Skin epidermis (tissue), 12 donors: ENCODE measurements around the gene RC3H2.
"Not testable (repeated sequence)": the region's sequence is repeated elsewhere in the genome, so short reads cannot be mapped to it uniquely, and the experiment has no call there.

Source experiments
- H3K27ac ChIP-seq, 21 experiments: fragments of 200-600 bp; sonication (generic) in 11 of 21; one replicate each; pipeline ENCODE4 v1.5.0; 2020; ENCODE audit warnings: mild to moderate bottlenecking in 3 of 21, inconsistent platforms in 2 of 21, moderate library complexity in 2 of 21
- H3K4me3 ChIP-seq, 7 experiments: fragments of 200-600 bp; sonication (generic) in 2 of 7; one replicate each; pipeline ENCODE4 v1.5.0; 2020; ENCODE audit warnings: inconsistent platforms in 2 of 7, mild to moderate bottlenecking in 2 of 7, moderate library complexity in 1 of 7

The RC3H2 gene

DNA sequence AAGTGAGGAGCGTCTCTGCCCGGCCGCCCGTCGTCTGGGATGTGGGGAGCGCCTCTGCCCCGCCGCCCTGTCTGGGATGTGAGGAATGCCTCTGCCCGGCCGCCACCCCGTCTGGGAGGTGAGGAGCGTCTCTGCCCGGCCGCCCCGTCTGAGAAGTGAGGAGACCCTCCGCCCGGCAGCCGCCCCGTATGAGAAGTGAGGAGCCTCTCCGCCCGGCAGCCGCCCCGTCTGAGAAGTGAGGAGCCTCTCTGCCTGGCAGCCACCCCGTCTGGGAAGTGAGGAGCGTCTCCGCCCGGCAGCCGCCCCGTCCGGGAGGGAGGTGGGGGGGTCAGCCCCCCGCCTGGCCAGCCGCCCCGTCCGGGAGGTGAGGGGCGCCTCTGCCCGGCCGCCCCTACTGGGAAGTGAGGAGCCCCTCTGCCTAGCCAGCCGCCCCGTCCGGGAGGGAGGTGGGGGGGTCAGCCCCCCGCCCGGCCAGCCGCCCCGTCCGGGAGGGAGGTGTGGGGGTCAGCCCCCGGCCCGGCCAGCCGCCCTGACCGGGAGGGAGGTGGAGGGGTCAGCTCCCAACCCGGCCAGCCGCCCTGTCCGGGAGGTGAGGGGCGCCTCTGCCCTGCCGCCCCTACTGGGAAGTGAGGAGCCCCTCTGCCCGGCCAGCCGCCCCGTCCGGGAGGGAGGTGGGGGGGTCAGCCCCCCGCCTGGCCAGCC, 52.9 kb downstream of the RC3H2 start:
- not testable (repeated sequence) for H3K4me3 ChIP-seq, H3K27ac ChIP-seq

DNA sequence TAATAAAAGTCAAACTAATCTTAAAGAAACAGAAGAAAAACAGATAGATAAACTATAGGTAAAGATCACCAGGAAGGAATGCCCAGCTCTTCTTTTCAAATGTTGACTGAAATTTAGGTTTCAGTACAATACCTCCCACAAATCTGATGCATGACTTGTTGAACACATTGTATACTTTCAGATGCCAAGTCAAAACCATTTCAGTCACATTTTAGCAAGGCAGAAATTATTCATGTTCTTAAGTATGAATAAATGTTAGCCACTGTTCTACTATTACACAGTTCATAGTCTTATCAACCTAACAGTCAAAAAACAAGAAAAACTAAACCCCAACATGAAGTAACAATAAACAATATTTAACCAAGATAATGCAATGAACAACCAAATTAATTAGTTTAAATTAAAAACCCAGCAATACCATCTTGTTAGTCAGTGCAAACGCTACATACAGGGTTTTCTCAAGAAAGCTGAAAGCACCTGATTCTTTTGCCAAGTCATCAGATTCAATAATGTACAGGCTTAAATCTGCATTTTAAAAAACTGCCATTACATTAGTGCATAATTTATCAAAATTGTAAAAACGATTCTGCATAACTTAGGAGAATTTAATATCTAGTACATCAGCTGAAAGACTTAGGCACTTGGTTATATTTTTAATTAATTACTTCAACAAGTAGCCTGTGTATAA, 56.8 kb downstream of the RC3H2 start:
- no peak overlapping the region for H3K27ac ChIP-seq
- no peak overlapping the region for H3K4me3 ChIP-seq

DNA sequence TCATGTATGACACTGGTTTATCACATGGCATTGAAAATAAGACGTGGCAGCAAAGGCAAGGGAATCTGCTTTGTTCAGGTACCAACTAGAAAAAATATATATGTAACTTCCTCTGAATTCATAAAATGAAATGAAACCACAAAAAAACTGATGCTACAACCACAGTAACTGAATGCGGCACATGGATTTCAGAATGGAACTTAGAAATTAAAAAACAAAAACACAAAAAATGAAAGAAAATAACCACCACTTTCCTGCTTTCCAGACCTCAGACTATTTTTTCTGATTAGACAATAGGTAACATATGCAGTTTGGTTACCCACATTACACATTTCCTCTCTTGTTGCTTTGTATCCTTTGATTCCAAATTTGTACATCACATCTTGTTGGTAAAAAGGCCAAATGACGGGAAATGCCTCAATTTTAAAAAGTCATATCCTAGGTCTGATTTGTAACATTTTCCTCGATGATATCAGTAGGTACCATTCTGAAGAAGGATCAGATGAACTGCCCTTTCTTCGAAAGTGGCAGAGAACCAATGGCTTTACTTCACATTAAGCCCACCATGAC, 58.7 kb downstream of the RC3H2 start:
- Histone ChIP-seq H3K4me3 (no peak overlapping the region), H3K27ac (no peak overlapping the region)

DNA sequence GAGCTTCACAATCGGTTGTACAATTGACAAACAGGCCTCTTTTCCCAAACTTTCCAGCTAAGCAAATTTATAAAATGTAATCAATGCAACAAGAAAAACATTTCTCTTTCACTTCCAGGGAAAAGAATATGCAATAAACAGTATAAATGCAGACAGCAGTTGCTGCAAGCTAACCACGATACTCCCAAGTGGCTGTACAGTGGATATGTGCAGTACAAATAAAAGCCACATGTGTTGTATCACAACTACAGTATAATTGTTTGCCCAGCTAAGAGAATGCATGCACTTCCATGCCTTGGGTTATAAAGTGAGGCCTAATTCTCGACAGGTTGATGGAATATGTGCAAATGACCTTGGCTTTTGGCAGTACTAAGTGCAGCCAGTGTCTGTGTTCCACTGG, 60.0 kb downstream of the RC3H2 start:
- no peak overlapping the region for H3K27ac ChIP-seq
- H3K4me3 ChIP-seq: no peak overlapping the region

DNA sequence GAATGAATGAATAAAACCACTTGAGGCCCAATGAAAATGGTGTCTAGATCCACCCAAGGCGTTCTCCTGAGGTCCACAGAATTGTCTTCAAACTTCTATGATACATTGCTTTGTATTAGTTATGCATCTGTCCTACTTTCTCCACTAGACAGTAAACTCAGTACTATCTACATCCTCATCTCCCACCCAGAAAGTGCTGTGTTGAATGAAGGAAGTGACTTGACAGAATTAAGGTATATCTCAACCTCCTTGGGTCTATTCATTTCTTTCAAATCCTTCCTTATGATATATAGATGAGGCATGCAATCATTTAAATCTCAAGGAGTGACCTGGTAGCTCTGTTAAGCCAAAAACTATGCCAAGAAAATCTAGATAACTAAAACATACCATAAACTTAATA, 61.0 kb downstream of the RC3H2 start:
- Histone ChIP-seq H3K4me3 (no peak overlapping the region), H3K27ac (no peak overlapping the region)

DNA sequence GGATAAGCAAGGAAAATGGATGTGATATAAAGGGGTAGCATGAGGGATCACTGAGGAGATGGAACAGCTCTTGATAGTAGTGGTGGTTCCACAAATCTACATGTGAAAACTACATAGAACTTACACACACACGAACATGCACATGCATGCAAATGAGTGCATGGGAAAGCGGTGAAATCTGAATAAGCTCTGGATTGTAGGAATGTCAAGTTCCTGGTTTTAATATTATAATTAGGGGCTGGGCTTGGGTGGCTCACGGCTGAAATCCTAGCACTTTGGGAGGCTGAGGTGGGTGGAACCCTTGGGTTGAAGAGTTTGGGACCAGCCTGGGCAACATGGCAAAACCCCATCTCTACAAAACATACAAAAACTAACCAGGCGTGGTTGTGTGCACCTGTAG, 63.7 kb downstream of the RC3H2 start:
- Histone ChIP-seq H3K27ac (no peak overlapping the region), H3K4me3 (no peak overlapping the region)

DNA sequence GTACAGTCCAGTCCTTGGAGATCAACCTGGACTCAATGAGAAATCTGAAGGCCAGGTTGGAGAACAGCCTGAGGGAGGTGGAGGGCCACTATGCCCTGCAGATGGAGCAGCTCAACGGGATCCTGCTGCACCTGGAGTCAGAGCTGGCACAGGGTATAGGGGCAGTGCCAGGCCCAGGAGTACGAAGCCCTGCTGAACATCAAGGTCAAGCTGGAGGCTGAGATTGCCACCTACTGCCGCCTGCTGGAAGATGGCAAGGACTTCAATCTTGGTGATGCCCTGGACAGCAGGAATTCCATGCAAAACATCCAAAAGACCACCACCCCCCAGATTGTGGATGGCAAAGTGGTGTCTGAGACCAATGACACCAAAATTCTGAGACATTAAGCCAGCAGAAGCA, 66.7 kb downstream of the RC3H2 start:
- H3K27ac ChIP-seq, H3K4me3 ChIP-seq: not testable (repeated sequence)

DNA sequence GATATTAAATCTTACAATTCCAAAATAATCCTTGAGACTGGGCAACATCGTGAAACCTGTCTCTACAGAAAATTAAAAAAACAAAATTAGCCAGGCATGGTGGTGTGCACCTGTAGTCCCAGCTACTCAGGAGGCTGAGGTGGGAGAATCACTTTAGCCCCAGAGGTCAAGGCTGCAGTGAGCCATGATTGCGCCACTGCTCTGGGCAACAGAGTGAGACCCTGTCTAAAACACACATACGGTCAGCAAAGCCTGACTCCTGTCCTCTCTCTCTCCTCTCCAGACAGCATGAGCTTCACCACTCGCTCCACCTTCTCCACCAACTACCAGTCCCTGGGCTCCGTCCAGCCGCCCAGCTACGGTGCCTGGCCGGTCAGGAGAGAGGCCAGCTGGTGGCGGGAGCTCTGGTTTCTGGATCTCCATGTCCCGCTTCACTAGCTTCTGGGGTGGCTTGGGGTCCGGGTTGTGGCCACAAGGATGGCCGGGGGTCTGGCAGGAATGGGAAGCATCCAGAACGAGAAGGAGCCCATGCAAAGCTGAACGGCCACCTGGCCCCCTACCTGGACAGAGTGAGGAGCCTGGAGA, 67.8 kb downstream of the RC3H2 start:
- Histone ChIP-seq H3K27ac (no peak overlapping the region), H3K4me3 (no peak overlapping the region)

DNA sequence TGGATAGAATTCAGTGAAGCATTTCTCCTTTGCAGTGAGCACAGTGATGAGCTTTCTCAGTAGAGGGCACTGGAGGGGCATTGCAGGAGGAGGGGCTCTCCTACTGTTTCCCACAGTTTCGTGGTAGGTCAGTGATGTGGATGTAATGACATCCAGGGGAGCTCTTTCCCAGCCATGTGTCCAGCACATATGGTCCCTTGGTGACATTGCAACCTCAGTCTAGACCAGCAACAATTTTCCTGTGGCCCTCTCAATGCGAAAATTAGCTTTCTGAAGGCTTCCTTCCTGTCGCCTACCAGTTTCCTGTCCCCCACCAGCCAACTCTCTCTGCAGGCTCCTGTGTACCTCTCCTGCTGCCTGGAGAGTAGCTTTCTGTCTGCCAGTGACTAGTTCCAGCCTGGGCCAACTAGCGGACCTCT, 69.8 kb downstream of the RC3H2 start:
- peak overlapping the region in 3 of 21 experiments; percentile 3 to 58 (median 22) for H3K27ac ChIP-seq

DNA sequence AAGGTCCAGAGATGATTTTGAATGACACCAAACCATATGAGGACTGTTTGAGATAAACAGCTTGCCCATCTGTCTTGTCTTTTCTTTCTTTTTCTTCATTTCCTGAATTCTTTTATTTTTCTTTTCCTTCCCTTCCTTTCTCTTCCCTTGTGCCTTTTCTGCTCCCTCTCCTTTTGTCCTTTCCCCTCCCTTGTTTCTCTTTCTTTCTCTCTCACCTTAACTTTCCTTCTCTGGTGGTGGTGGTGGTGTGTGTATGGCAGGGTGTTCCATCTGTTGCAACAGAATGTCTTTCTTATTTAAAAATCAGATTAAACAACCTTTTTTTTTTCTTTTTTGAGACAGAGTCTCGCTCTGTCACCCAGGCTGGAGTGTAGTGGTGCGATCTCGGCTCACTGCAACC, 73.0 kb downstream of the RC3H2 start:
- no peak overlapping the region for H3K27ac ChIP-seq
- H3K4me3 ChIP-seq: no peak overlapping the region

More for the DNA sequence above, 69.8 kb downstream of the RC3H2 start:
- H3K4me3 ChIP-seq: no peak overlapping the region

DNA sequence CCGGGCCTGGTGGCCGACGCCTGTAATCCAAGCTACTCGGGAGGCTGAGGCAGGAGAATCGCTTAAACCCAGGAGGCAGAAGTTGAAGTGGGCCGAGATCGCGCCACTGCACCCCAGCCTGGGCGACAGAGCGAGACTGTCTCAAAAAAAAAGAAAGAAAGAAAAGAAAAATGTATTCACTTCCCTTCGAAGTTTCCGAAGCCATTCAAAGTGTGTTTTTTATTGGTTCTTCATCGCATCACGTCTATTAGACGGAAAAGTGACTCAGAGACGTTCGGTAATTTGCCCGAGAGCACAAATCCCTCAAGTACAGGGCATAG, 76.2 kb downstream of the RC3H2 start:
- Histone ChIP-seq H3K27ac (peak overlapping the region in 20 of 21 experiments; percentile 90 to 99 (median 96)), H3K4me3 (peak overlapping the region; percentile 59 to 95 (median 78))

DNA sequence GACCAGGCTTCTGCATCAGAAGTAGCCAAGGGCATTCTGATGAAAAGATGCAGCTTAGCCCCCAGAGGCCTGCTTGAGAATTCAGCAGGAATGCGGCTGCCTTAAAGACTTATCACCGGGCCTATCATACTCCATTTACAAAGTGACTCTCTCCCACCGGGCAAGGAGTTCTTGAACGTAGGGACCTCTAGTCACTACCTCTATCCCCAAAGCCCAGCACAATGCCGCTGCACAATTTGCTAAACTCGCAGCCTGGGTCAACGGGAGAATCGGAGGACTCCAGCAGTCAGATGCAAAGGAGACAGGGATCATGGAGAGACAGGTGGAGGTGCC, 77.4 kb downstream of the RC3H2 start:
- Histone ChIP-seq H3K4me3 (peak overlapping the region; percentile 59 to 95 (median 78)), H3K27ac (peak overlapping the region; percentile 81 to 99 (median 96))

DNA sequence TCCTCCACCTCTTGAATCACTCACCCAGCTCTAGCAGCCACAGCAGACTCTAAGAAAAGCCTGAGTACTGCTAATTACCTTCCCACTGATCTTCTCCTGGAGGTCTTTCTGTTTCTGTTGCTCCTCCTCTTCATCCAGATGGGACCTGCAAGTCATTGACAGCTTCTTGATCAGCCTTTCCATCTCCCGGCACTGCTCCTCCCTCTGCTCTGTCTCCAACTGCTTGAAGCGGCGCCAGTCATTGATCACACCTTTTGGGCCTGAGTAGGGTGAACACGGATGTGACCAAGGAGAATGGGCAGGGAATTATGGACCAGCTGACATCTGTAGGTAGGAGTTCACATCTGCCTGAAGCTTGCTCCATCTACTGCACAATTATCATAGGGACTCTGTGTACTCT, 82.2 kb downstream of the RC3H2 start:
- H3K4me3 ChIP-seq: no peak overlapping the region
- no peak overlapping the region for H3K27ac ChIP-seq

DNA sequence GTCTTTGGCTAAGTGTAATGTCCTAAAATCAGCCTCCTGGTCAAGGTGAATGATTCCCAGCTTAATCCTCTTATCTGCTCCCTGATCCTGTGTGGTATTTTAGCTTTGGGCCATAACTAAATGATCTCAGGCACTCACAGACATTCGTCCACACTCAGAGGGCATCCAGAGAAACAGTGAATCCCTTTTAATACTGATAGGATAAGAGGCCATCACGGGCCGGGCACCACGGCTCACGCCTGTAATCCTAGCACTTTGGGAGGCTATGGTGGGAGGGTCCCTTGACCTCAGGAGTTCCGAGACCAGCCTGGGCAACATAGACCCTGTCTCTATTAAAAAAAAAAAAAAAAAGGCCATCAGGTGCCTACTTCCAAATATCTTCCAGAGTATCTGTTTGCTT, 83.1 kb downstream of the RC3H2 start:
- Histone ChIP-seq H3K4me3 (no peak overlapping the region), H3K27ac (peak overlapping the region in 3 of 21 experiments; percentile 1 to 33 (median 10))

DNA sequence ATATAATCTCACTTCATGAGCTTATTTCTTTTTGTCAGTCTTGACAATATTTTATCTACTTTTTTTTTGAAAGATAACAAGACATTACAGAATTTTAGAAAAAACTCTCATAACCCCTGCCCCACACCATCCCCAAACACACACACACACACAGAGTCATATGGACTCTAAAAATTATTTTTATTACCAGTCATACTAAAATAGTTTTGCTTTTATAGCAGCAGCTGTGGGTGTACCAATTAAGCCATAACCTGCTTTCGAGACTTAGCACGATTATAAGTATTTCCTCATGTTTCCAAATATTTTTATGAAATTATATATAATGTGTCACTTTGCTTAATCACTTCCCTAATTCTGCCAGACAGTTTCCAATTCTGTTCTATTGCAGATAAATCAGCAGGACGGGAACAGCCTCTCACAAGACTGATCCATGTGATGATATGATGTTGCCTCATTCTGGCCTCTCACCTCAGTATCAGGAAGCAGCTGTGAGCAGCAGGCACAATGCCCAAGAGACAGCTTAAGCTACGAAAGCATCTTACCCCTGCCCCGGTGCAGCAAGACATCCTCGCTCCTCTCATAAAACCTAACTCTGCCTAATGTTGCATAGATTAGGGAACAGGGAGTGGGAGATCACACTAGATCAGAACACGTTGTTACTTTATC, 83.7 kb downstream of the RC3H2 start:
- Histone ChIP-seq H3K27ac (peak overlapping the region in 3 of 21 experiments; percentile 7 to 33 (median 10)), H3K4me3 (no peak overlapping the region)

DNA sequence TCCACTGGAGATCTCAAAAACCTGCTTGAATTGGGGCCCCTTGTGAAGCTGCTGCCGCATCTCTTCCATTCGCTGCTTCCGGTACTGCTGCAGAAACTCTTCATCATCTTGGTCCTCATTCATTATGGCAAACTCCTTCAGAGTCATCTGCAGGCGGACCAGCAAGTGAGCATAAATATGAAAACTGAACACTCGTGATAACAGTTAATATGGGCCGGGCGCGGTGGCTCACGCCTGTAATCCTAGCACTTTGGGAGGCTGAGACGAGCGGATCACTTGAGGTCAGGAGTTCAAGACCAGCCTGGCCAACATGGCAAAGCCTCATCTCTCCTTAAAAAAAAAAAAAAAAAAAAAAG, 84.7 kb downstream of the RC3H2 start:
- no peak overlapping the region for H3K4me3 ChIP-seq
- peak overlapping the region in 1 of 21 experiments; percentile 16 for H3K27ac ChIP-seq

DNA sequence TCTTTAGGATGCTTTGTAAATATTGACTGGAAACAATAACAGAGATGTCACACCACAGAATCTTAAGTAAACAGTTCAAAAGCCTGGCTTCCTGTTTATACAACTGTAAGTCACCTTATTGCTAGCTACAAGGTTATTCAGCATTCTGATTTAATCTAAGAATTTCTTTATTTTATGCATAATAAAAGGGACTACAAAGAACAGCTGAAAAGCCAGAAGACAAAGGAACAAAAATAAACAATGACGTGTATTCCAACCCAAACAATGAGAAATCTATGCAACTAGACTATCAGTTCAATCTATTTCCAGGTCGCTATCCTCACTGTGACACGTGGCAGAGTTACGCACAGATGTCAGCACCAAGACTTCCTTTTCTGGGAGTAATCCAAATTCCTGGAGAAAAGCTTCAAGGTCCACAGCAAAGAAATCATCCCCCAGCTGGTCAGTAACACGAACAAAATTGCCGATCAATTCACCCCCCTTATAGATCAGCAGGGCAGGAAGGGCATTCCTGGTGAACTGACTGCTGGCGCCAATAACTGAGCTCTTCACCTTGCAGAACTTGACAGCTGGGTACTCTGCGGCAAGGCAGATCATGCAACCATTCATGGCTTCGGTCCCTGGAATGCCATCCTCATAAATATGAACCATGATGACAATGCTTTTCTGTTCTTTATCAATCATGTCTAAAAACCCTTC, 85.2 kb downstream of the RC3H2 start:
- peak overlapping the region in 7 of 21 experiments; percentile 1 to 55 (median 22) for H3K27ac ChIP-seq
- H3K4me3 ChIP-seq: no peak overlapping the region

DNA sequence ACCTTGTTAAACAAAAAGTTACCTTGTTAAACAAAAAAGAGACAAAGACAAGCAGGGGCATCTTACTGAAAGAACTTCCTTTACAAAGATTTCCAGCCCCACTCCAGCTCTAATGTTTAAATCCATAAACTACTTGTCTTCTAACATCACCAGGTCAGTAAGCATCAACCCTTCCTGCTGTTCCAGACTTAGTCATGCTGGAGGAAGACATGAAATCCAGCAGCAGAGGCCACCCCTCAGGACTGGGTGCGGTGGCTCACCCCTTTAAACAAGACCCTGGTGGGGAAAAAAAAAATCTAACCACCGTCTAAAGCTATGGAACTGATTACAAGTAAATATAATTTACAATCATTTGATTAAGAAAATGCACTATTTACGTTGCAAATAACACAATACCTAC, 85.8 kb downstream of the RC3H2 start:
- Histone ChIP-seq H3K4me3 (no peak overlapping the region), H3K27ac (peak overlapping the region in 7 of 21 experiments; percentile 1 to 55 (median 22))

DNA sequence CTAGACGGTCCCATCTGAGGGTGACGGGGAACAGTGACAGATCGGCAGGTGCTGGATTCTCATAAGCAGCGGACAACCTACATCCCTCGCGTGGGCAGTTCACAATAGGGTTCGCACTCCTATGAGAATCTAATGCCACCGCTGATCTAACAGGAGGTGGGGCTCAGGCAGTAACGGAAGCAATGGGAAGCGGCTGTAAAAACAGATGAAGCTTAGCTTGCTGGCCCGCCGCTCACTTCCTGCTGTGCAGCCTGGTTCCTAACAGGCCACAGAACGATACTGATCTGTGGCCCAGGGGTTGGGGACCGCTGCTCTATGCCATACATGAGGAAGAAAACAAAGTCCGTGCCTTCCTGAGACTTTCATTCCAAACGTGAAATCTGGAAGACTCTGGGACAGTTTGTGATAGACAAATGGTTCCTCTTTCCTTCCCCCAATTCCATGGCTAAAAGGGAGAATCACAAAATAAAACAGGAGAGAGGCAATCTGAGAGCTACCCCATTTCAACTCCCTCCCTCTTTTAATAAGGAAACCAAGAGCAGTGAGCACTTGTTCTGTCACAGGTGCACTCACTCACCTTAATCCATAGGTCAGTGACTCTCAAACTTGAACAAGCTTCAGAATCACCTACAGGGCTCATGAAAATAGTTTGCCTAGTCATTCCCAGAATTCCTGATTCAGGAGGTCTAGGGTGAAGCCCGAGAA, 88.8 kb downstream of the RC3H2 start:
- no peak overlapping the region for H3K4me3 ChIP-seq
- peak overlapping the region in 15 of 21 experiments; percentile 2 to 82 (median 42) for H3K27ac ChIP-seq
